Natural killer cell (primary cell): Measurements from ENCODE around the gene ABCC8. TPM values are rescaled to one million over a fixed set of nuclear protein-coding genes. Genes with fewer than 3 reads are reported as not detected.

ENCODE experiments used
- ATAC-seq, 3 donors: fragments of 150-1000 bp in 2 of 3; fragments of 200-7000 bp in 1 of 3; cut with Tn5 transposase; 1 replicate in 1 of 3; 2 replicates in 2 of 3; pipeline ENCODE4 v1.10.0; 2021; ENCODE audit warnings: mild to moderate bottlenecking in 2 of 3, moderate library complexity in 2 of 3
- DNase-seq, 2 donors: peaks; one replicate each; pipeline versions ENCODE4 v3.0.0 to v3.0.0-alpha.2; 2013 to 2021; ENCODE audit warnings: mixed read lengths in 1 of 2
- H3K27ac ChIP-seq: one replicate; pipeline ENCODE4 v1.5.1; 2013; ENCODE audit warnings: mild to moderate bottlenecking, low read length
- H3K27me3 ChIP-seq: one replicate; pipeline ENCODE4 v1.6.1; 2013; ENCODE audit warnings: low read length; ENCODE audit not compliant: control insufficient read depth, insufficient read depth
- H3K36me3 ChIP-seq: one replicate; pipeline ENCODE4 v1.6.1; 2013; ENCODE audit warnings: low read length; ENCODE audit not compliant: control insufficient read depth, insufficient read depth
- H3K4me1 ChIP-seq: one replicate; pipeline ENCODE4 v1.6.1; 2013; ENCODE audit warnings: low read length; ENCODE audit not compliant: control insufficient read depth, insufficient read depth
- H3K4me3 ChIP-seq: one replicate; pipeline ENCODE4 v1.5.1; 2013; ENCODE audit warnings: low read length
- H3K9me3 ChIP-seq: one replicate; pipeline ENCODE4 v1.6.1; 2013; ENCODE audit warnings: low read length; ENCODE audit not compliant: control insufficient read depth, insufficient read depth
- H3K27ac Mint-ChIP-seq, 2 donors: one replicate each; pipeline ENCODE4 v1.8.0; 2022; ENCODE audit warnings: mild to moderate bottlenecking in 2 of 2, mixed read lengths in 2 of 2, moderate library complexity in 1 of 2
- H3K27me3 Mint-ChIP-seq, 2 donors: one replicate each; pipeline ENCODE4 v1.8.0; 2022; ENCODE audit warnings: low read depth in 2 of 2, mixed read lengths in 2 of 2
- H3K36me3 Mint-ChIP-seq: one replicate; pipeline ENCODE4 v1.8.0; 2022; ENCODE audit warnings: mixed read lengths
- H3K4me1 Mint-ChIP-seq, 2 donors: one replicate each; pipeline ENCODE4 v1.8.0; 2022; ENCODE audit warnings: mixed read lengths in 2 of 2
- H3K4me3 Mint-ChIP-seq: one replicate; pipeline ENCODE4 v1.8.0; 2022; ENCODE audit warnings: mild to moderate bottlenecking, moderate library complexity, mixed read lengths
- H3K9me3 Mint-ChIP-seq, 2 donors: one replicate each; pipeline ENCODE4 v1.8.0; 2022; ENCODE audit warnings: mixed read lengths in 2 of 2
- CTCF ChIP-seq: fragments of 200-600 bp; IDR thresholded peaks from one replicate; pipeline ENCODE4 v1.8.0; 2022; ENCODE audit warnings: antibody characterized with exemption
- WGBS: methylation state at CpG from one replicate; pipeline ENCODE4 v1.1.7; 2013; ENCODE audit warnings: missing lambda C conversion rate; ENCODE audit not compliant: insufficient coverage; 5-methylcytosine and 5-hydroxymethylcytosine counted together
- intact Hi-C: fragments of 100-400 bp; cut with micrococcal nuclease; formaldehyde crosslinking; loops from one replicate; pipeline ENCODE4 v1.14.2; 2022
- total RNA-seq, 4 donors: library from RNA; stranded (reverse); fragments of 120-200 nt in 1 of 4; gene quantifications; one replicate each; pipeline versions ENCODE4 v1.2.3 to v1.2.4, GENCODE V29; 2013 to 2022

The ABCC8 gene
- total RNA-seq, 3 donors from 2014 or later (not counting 1 experiment from before 2014, with no cell fraction given): not detected

- H3K4me3 ChIP-seq: peak within 1 kb of the TSS; percentile 66
- TF ChIP-seq CTCF: no peak
- no peaks in the 10 kb centered on the region for H3K9me3 ChIP-seq
- intact Hi-C loops: no loop called here
- H3K4me1 ChIP-seq: peaks cover 13% of the 10 kb centered on the region
- peaks cover 9 to 11% of the 10 kb centered on the region in 2 donors for H3K4me1 Mint-ChIP-seq
- ATAC-seq (peak; percentile 44 to 58 (median 54)), DNase-seq (no peak)
- H3K4me3 Mint-ChIP-seq: peak within 1 kb of the TSS; percentile 85
- peak within 1 kb of the TSS in 1 of 2 donors; percentile 67 for H3K27ac Mint-ChIP-seq
- H3K9me3 Mint-ChIP-seq: no peaks in the 10 kb centered on the region
- H3K27ac ChIP-seq: peak within 1 kb of the TSS; percentile 26
- 4% methylated on average over 53 of the region's 53 CpGs for WGBS
- H3K36me3 Mint-ChIP-seq: no peaks in the 10 kb centered on the region
- H3K27me3 Mint-ChIP-seq: no peaks in the 10 kb centered on the region
- no peaks in the 10 kb centered on the region for H3K27me3 ChIP-seq
- H3K36me3 ChIP-seq: no peaks in the 10 kb centered on the region
Observed at GRCh38 chr11:17388609-17389210, 87.9 kb downstream of the ABCC8 start, which contains the start of gene KCNJ11. TSS of gene KCNJ11 (minus strand) at chr11:17388659. CDS start at chr11:17388091, 568 bp downstream.

- no peak overlapping the region for H3K27ac Mint-ChIP-seq
- ATAC-seq: no peak
Observed at GRCh38 chr11:17387811-17388210, 88.8 kb downstream of the ABCC8 start.

GRCh38 chr11:17387254-17387653, 89.4 kb downstream of the ABCC8 start:
- H3K4me3 ChIP-seq: no peak overlapping the region
- no peaks in the 10 kb centered on the region for H3K9me3 Mint-ChIP-seq
- H3K27ac ChIP-seq: no peak overlapping the region
- H3K27me3 Mint-ChIP-seq: no peaks in the 10 kb centered on the region
- H3K36me3 ChIP-seq: no peaks in the 10 kb centered on the region
- ATAC-seq: no peak
- H3K27me3 ChIP-seq: no peaks in the 10 kb centered on the region
- H3K4me3 Mint-ChIP-seq: peak overlapping the region; percentile 52
- H3K4me1 ChIP-seq: peaks cover 13% of the 10 kb centered on the region
- no peak for TF ChIP-seq CTCF
- no peak overlapping the region for H3K27ac Mint-ChIP-seq
- peaks cover 9 to 11% of the 10 kb centered on the region in 2 donors for H3K4me1 Mint-ChIP-seq
- no peaks in the 10 kb centered on the region for H3K9me3 ChIP-seq
- H3K36me3 Mint-ChIP-seq: no peaks in the 10 kb centered on the region
- DNase-seq: no peak
- 97% methylated on average over 20 of the region's 20 CpGs for WGBS
- intact Hi-C loops: no loop called here

More at GRCh38 chr11:17387811-17388210, 88.8 kb downstream of the ABCC8 start:
- intact Hi-C loops: no loop called here
- no peaks in the 10 kb centered on the region for H3K27me3 Mint-ChIP-seq
- H3K9me3 Mint-ChIP-seq: no peaks in the 10 kb centered on the region
- no peak for TF ChIP-seq CTCF
- Histone ChIP-seq H3K4me3 (no peak overlapping the region), H3K4me1 (peaks cover 13% of the 10 kb centered on the region), H3K9me3 (no peaks in the 10 kb centered on the region), H3K27ac (no peak overlapping the region), H3K27me3 (no peaks in the 10 kb centered on the region), H3K36me3 (no peaks in the 10 kb centered on the region)
- H3K36me3 Mint-ChIP-seq: no peaks in the 10 kb centered on the region
- H3K4me1 Mint-ChIP-seq: peaks cover 9 to 11% of the 10 kb centered on the region in 2 donors
- DNase-seq: no peak
- WGBS: 73% methylated on average over 20 of the region's 20 CpGs
- peak overlapping the region; percentile 52 for H3K4me3 Mint-ChIP-seq
